GM19025 (cell line): ENCODE measurements around the gene CACNA1I.

Source experiments
- ATAC-seq: cut with Tn5 transposase; IDR thresholded peaks from one replicate; pipeline ENCODE4 v1.9.1; 2021; ENCODE audit warnings: mild to moderate bottlenecking, low read depth, moderate library complexity; ENCODE audit not compliant: unreplicated experiment

The CACNA1I gene

GRCh38 chr22:39686776-39687525 is 116.4 kb downstream of the CACNA1I start:
- no peak for ATAC-seq

- no peak for ATAC-seq
These were observed 117.7 kb downstream of the CACNA1I start for GRCh38 chr22:39688186-39688785.

- ATAC-seq = no peak
These were observed 118.9 kb downstream of the CACNA1I start for GRCh38 chr22:39689421-39689820.

GRCh38 chr22:39690881-39691605 is 120.5 kb downstream of the CACNA1I start:
- no peak for ATAC-seq

GRCh38 chr22:39693943-39694500 is 123.5 kb downstream of the CACNA1I start:
- ATAC-seq = no peak

GRCh38 chr22:39697790-39698430 is 127.4 kb downstream of the CACNA1I start:
- no peak for ATAC-seq

GRCh38 chr22:39699631-39700360 is 129.2 kb downstream of the CACNA1I start:
- no peak for ATAC-seq

- no peak for ATAC-seq
These were observed 130.0 kb downstream of the CACNA1I start for GRCh38 chr22:39700565-39700964.

- no peak for ATAC-seq
These were observed 132.5 kb downstream of the CACNA1I start for GRCh38 chr22:39703091-39703490.

- ATAC-seq = no peak
These were observed 133.5 kb downstream of the CACNA1I start for GRCh38 chr22:39703928-39704639.

- ATAC-seq = no peak
These were observed 134.8 kb downstream of the CACNA1I start for GRCh38 chr22:39705386-39705785.

- ATAC-seq = no peak
These were observed 136.0 kb downstream of the CACNA1I start for GRCh38 chr22:39706376-39707140.

GRCh38 chr22:39707351-39707750 is 136.8 kb downstream of the CACNA1I start:
- ATAC-seq = no peak

GRCh38 chr22:39707816-39708215 is 137.3 kb downstream of the CACNA1I start:
- no peak for ATAC-seq

- no peak for ATAC-seq
These were observed 140.0 kb downstream of the CACNA1I start for GRCh38 chr22:39710380-39711150.

- ATAC-seq = no peak
These were observed 141.5 kb downstream of the CACNA1I start for GRCh38 chr22:39712081-39712480.

- no peak for ATAC-seq
These were observed 142.4 kb downstream of the CACNA1I start for GRCh38 chr22:39712751-39713525.
